DND-41 (cell line): ENCODE data around the gene GPRC5A.

Experiments used
- ATAC-seq: fragments of 200-7000 bp; cut with Tn5 transposase; 3 replicates; pipeline ENCODE4 v1.9.1; 2021; ENCODE audit warnings: low read depth; ENCODE audit not compliant: insufficient read depth
- DNase-seq: peaks from one replicate; pipeline ENCODE4 v3.0.0-alpha.2; 2020
- H2AFZ ChIP-seq: 2 replicates; pipeline ENCODE4 v1.6.0; 2012; ENCODE audit warnings: low read depth, low read length
- H3K27ac ChIP-seq: 2 replicates; pipeline ENCODE4 v1.5.1; 2012; ENCODE audit warnings: low read length, inconsistent platforms
- H3K27me3 ChIP-seq: fragments of 200-600 bp; sonication (generic); 2 replicates; pipeline ENCODE4 v1.6.0; 2012; ENCODE audit warnings: low read length, mild to moderate bottlenecking, inconsistent platforms; ENCODE audit not compliant: insufficient read depth, poor library complexity
- H3K36me3 ChIP-seq: 2 replicates; pipeline ENCODE4 v1.5.1; 2012; ENCODE audit warnings: low read length, inconsistent platforms; ENCODE audit not compliant: insufficient read depth
- H3K4me1 ChIP-seq: 2 replicates; pipeline ENCODE4 v1.5.1; 2012; ENCODE audit warnings: mild to moderate bottlenecking, low read length; ENCODE audit not compliant: insufficient read depth
- H3K4me2 ChIP-seq: 2 replicates; pipeline ENCODE4 v1.6.0; 2012; ENCODE audit warnings: mild to moderate bottlenecking, moderate library complexity, low read length, inconsistent platforms; ENCODE audit not compliant: insufficient read depth
- H3K4me3 ChIP-seq, 2 experiments: fragments of 200-600 bp in 1 of 2; shearing (Covaris generic) in 1 of 2; 2 replicates each; pipeline ENCODE4 v1.5.1; 2012 to 2016; ENCODE audit warnings: inconsistent platforms in 2 of 2, low read length in 2 of 2, mild to moderate bottlenecking in 2 of 2, low read depth in 1 of 2, moderate library complexity in 1 of 2
- H3K79me2 ChIP-seq: 2 replicates; pipeline ENCODE4 v1.6.0; 2012; ENCODE audit warnings: low read length, inconsistent platforms; ENCODE audit not compliant: insufficient read depth
- H3K9ac ChIP-seq: 2 replicates; pipeline ENCODE4 v1.6.0; 2012; ENCODE audit warnings: low read depth, mild to moderate bottlenecking, inconsistent platforms, low read length, moderate library complexity
- H3K9me3 ChIP-seq: 2 replicates; pipeline ENCODE4 v1.5.1; 2012; ENCODE audit warnings: low read length, moderate library complexity, mild to moderate bottlenecking, inconsistent platforms; ENCODE audit not compliant: insufficient read depth, severe bottlenecking
- H4K20me1 ChIP-seq: 2 replicates; pipeline ENCODE4 v1.6.0; 2012; ENCODE audit warnings: low read length; ENCODE audit not compliant: insufficient read depth
- CTCF ChIP-seq: IDR thresholded peaks from 2 replicates; pipeline ENCODE4 v1.5.1; 2012; ENCODE audit warnings: borderline replicate concordance, low read length, moderate library complexity, mild to moderate bottlenecking; ENCODE audit not compliant: poor library complexity, severe bottlenecking; ENCODE audit errors: extremely low read depth
- EZH2 ChIP-seq: IDR thresholded peaks from 3 replicates; pipeline ENCODE4 v1.6.1; 2012; ENCODE audit warnings: borderline replicate concordance, low read depth, mild to moderate bottlenecking, moderate library complexity, low read length, inconsistent platforms; ENCODE audit not compliant: severe bottlenecking

The GPRC5A gene

GRCh38 chr12:12891881-12892355, 556 bp downstream of the GPRC5A start:
- Histone ChIP-seq H3K9me3 (no peaks in the 10 kb centered on the region), H3K79me2 (no peaks in the 10 kb centered on the region), H3K9ac (no peak overlapping the region), H3K27ac (no peak overlapping the region), H3K4me1 (no peaks in the 10 kb centered on the region), H3K4me3 (no peak overlapping the region), H3K27me3 (peaks cover 7% of the 10 kb centered on the region), H3K4me2 (no peak overlapping the region), H3K36me3 (no peaks in the 10 kb centered on the region), H2AFZ (no peak overlapping the region), H4K20me1 (no peaks in the 10 kb centered on the region)
- no peak for DNase-seq
- TF ChIP-seq EZH2 (no peak), CTCF (no peak)
- ATAC-seq = no peak

- no peak overlapping the region for H3K4me2 ChIP-seq
- H3K9ac ChIP-seq = no peak overlapping the region
- no peak overlapping the region for H3K27ac ChIP-seq
- no peak overlapping the region for H3K4me3 ChIP-seq
- no peaks in the 10 kb centered on the region for H3K9me3 ChIP-seq
- H3K36me3 ChIP-seq = no peaks in the 10 kb centered on the region
- no peak for ATAC-seq
- no peaks in the 10 kb centered on the region for H3K79me2 ChIP-seq
- H2AFZ ChIP-seq = no peak overlapping the region
- peaks cover 7% of the 10 kb centered on the region for H3K27me3 ChIP-seq
- no peak for DNase-seq
- TF ChIP-seq CTCF (no peak), EZH2 (no peak)
- no peaks in the 10 kb centered on the region for H3K4me1 ChIP-seq
- no peaks in the 10 kb centered on the region for H4K20me1 ChIP-seq
These were observed 1.3 kb downstream of the GPRC5A start for GRCh38 chr12:12892681-12893141.

- H4K20me1 ChIP-seq = no peaks in the 10 kb centered on the region
- no peak overlapping the region for H3K4me3 ChIP-seq
- no peaks in the 10 kb centered on the region for H3K36me3 ChIP-seq
- no peak overlapping the region for H3K4me2 ChIP-seq
- H3K79me2 ChIP-seq = no peaks in the 10 kb centered on the region
- DNase-seq = no peak
- H3K9me3 ChIP-seq = no peaks in the 10 kb centered on the region
- H3K9ac ChIP-seq = no peak overlapping the region
- no peak for TF ChIP-seq EZH2
- no peak for TF ChIP-seq CTCF
- no peak overlapping the region for H2AFZ ChIP-seq
- H3K27me3 ChIP-seq = peaks cover 4% of the 10 kb centered on the region
- H3K4me1 ChIP-seq = no peaks in the 10 kb centered on the region
- no peak for ATAC-seq
- H3K27ac ChIP-seq = no peak overlapping the region
These were observed 2.1 kb downstream of the GPRC5A start for GRCh38 chr12:12893438-12893837.

GRCh38 chr12:12896260-12896659, 4.9 kb downstream of the GPRC5A start:
- Histone ChIP-seq H2AFZ (no peak overlapping the region), H4K20me1 (no peaks in the 10 kb centered on the region), H3K4me1 (no peaks in the 10 kb centered on the region), H3K36me3 (no peaks in the 10 kb centered on the region), H3K27ac (no peak overlapping the region), H3K9ac (no peak overlapping the region), H3K4me3 (no peak overlapping the region), H3K4me2 (no peak overlapping the region), H3K9me3 (no peaks in the 10 kb centered on the region), H3K27me3 (peaks cover 9% of the 10 kb centered on the region), H3K79me2 (no peaks in the 10 kb centered on the region)
- ATAC-seq = no peak
- DNase-seq = no peak
- TF ChIP-seq EZH2 = no peak
- no peak for TF ChIP-seq CTCF
